Stomach (tissue), 4 donors: ENCODE results near the gene ENC1.

Source experiments
- CTCF ChIP-seq, 7 experiments: fragments of 450-650 bp in 4 of 7; fragments of 200-600 bp in 3 of 7; sonication (generic) in 3 of 7; IDR thresholded peaks; one replicate each; pipeline ENCODE4 v1.5.1; 2016 to 2019; ENCODE audit warnings: antibody characterized with exemption in 7 of 7, control low read depth in 2 of 7, mild to moderate bottlenecking in 1 of 7
- EP300 ChIP-seq: sonication (generic); formaldehyde crosslinking; IDR thresholded peaks from one replicate; pipeline ENCODE4 v1.6.1; 2017; ENCODE audit warnings: antibody characterized with exemption
- POLR2A ChIP-seq, 4 donors: fragments of 450-650 bp; IDR thresholded peaks; one replicate each; pipeline ENCODE4 v1.6.1; 2016; ENCODE audit warnings: antibody characterized with exemption in 4 of 4, control low read depth in 2 of 4, mild to moderate bottlenecking in 1 of 4, moderate library complexity in 1 of 4
- POLR2AphosphoS5 ChIP-seq, 3 donors: sonication (generic); formaldehyde crosslinking; IDR thresholded peaks; one replicate each; pipeline ENCODE4 v1.6.1; 2016; ENCODE audit warnings: antibody characterized with exemption in 3 of 3

GRCh38 chr5:74672215-74672877 lies 31.8 kb upstream of the ENC1 start:
- TF ChIP-seq POLR2AphosphoS5 (IDR thresholded peaks at IDR 0.05) (no peak), CTCF (IDR thresholded peaks at IDR 0.05) (no peak), POLR2A (IDR thresholded peaks at IDR 0.05) (no peak), EP300 (no peak)
